Ovary (tissue), 3 donors: Measurements from ENCODE around the gene NUDT22.

Experiments used
- CTCF ChIP-seq, 3 donors: fragments of 450-650 bp in 2 of 3; fragments of 200-600 bp in 1 of 3; IDR thresholded peaks; one replicate each; pipeline versions ENCODE4 v1.5.1 to v1.8.0; 2016 to 2022; ENCODE audit warnings: antibody characterized with exemption in 3 of 3, mild to moderate bottlenecking in 1 of 3
- POLR2A ChIP-seq: fragments of 450-650 bp; IDR thresholded peaks from one replicate; pipeline ENCODE4 v1.6.1; 2017; ENCODE audit warnings: antibody characterized with exemption, mild to moderate bottlenecking, moderate library complexity
- donor health status: DM: no; HTN: no; CAD: no.

DNA sequence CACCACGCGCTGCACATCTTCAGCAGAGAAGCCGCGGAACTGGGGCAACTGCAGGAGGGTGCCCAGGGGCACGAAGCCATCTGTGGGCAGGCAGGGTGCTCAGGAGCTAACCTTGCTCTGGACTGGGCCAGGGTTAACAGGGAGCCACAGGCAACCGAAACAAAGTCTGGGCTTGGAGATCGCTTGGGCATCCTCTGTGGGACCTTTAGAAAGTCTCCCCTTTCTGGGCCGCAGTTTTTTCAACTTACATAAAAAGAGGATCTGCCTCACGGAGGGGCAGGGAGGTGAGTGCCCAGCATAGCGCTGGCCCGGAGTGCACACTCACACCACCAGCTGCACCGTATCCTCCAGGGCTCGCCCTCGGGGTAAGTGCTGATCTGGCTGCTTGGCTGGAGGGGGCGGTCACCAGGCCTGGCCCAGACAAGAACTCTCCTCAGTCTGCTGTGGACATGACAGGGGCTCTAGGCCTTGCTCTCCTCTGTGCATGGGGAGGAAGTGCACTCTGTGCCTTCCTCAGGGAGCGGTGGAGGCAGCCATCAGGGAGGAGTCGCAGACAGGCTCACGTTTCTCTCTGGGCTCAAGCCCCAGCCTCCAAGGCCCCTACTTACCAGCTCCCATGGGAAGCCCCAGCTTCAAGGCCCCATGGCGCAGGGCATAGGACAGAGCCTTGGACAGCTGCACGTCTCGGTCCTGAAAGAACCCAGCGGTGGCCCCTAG, 1.0 kb upstream of the NUDT22 start:
- no peak for TF ChIP-seq CTCF (IDR thresholded peaks at IDR 0.05)
- no peak for TF ChIP-seq POLR2A
